Heart left ventricle (tissue), 13 donors: Measurements from ENCODE around the gene DPYSL4.

Experiments used
- POLR2A ChIP-seq, 2 donors: fragments of 450-650 bp; IDR thresholded peaks; one replicate each; pipeline ENCODE4 v1.6.1; 2017; ENCODE audit warnings: antibody characterized with exemption in 2 of 2, mild to moderate bottlenecking in 2 of 2, moderate library complexity in 2 of 2
- TF ChIP-seq, protein P1 (sequence below), 12 donors: fragments of 200-600 bp; sonication (generic) in 4 of 12; IDR thresholded peaks; one replicate each; pipeline versions ENCODE4 v1.5.0 to v1.8.0; 2018 to 2022; ENCODE audit warnings: antibody characterized with exemption in 12 of 12, mild to moderate bottlenecking in 5 of 12
- donor health status: ischemic (EF 13 %, LVEDD 7.1; RV severe dilation, severe dysfunction).
- donor health status: DM: no; HTN: yes; CAD: no.
- donor health status: DM: no; HTN: no; CAD: no.
- donor health status: ischemic (EF 25% LVEDD 6.9; RV normal size, moderate dysfunction).
- donor health status: ischemic (EF 25% LVEDD 5.7; RV mildly dilated, moderate dysfunction).
- donor health status: ischemic (EF 35%, LVEDD 5.7; RV mildly dilated, moderate dysfunction).
- donor health status: nonischemic (EF 11% LVEDD 7.7; RV severe dilation, severe dysfunction).
- donor health status: DM: yes; HTN: yes; CAD: no.
- donor health status: PGD.
- donor health status: ischemic (EF 29% LVEDD 5.4; RV normal size, mild dysfunction).
- donor health status: nonischemic (EF 23%, LVEDD 6.1; RV moderate dilation, normal function).

DNA sequence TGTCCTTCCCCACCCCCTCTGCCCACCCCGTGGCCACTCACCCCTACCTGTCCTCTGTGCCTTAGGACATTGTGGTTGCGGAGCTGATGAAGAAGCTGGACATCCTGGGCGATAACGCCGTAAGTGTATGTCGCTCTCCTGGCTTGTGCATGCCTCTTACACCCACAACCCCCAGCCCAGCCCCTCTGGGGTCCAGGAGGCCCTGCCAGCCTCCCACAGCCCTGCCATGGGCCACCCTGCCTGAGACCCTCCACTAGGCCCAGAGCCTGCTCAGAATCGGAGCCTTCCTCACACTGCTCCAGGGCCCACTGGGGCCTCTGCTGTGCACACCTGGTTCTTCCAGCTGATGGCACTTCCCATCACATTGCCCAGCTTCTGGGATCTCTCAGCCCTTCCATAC lies 36.8 kb upstream of the DPYSL4 start:
- TF ChIP-seq, protein P1, sequence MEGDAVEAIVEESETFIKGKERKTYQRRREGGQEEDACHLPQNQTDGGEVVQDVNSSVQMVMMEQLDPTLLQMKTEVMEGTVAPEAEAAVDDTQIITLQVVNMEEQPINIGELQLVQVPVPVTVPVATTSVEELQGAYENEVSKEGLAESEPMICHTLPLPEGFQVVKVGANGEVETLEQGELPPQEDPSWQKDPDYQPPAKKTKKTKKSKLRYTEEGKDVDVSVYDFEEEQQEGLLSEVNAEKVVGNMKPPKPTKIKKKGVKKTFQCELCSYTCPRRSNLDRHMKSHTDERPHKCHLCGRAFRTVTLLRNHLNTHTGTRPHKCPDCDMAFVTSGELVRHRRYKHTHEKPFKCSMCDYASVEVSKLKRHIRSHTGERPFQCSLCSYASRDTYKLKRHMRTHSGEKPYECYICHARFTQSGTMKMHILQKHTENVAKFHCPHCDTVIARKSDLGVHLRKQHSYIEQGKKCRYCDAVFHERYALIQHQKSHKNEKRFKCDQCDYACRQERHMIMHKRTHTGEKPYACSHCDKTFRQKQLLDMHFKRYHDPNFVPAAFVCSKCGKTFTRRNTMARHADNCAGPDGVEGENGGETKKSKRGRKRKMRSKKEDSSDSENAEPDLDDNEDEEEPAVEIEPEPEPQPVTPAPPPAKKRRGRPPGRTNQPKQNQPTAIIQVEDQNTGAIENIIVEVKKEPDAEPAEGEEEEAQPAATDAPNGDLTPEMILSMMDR (IDR thresholded peaks at IDR 0.05), result no peak
- no peak for TF ChIP-seq POLR2A (IDR thresholded peaks at IDR 0.05)
